NCI-H526 treated with DMSO at 0.1 percent for 48 hours (cell line): ENCODE data around the gene ICA1.

ENCODE experiments used
- DNase-seq: peaks from one replicate; lab custom pipeline; 2025; lab: John Stamatoyannopoulos, UW

The ICA1 gene

DNA sequence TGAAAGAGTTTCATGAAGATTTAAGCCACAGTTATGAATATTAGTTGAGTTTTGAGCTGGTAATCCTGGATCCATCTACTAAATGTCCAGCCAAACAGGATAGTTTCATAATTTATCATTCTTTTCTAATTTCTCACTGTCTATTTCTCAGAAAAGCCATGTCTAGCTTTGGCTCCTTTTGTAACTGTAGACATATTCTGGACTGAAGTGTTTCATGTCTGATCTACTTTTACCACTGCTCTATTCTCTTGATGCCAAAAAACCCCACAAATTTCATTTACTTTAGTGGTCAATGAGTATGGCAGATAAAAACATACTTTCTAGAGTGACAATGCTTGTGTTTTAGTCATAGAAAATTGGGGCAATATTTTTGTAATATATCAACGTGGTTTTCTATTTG lies 61.2 kb downstream of the ICA1 start:
- no peak for DNase-seq

DNA sequence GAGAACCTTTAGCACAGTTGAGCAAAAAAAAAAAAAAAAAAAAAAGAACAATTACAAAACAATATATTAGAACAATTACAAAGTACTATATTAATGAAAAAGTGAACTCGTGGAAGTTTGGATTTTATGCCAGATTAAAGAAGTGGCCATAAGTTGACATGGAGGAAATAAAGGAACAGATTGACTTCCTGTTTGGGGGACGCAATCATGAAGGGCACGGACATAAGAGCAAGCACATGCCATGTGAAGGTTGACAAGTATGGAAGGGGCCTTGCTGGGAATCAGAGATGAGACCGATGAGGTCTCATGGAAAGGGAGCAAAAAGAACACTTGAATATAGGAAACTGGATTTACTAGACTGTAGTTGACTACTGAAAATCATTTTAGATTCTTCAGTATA lies 61.7 kb downstream of the ICA1 start:
- DNase-seq = no peak

DNA sequence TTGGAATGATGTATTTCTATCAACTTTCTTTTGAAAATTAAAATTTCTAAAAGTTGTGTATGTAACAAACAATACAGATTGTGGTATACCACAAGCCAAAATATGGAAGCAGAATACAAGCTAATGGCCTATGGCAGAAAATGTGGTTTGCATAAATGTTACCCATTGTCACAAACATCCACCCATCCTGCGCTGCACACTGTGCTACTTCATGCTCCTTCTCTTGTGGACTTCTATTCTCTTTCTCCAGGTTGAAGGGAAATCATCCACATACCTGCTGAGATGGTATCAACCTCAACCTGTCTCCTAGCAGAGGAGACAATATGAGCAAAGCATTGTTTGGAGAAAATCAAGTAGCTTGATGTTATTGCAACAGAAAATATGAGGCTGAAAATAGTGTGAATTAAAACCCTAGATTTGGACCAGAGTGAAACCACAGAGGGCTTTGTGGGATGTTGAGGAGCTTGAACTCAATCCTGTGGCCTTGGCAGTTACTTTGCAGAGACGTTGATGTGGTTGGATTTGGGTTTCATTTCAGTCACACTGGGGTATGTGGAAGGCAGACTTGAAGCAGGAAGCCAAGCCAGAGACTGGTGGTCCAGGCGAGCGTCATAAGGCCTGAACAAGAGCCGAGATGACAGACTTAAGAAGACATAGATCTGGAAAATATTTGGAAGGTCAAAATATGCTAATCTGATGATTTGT lies 63.8 kb downstream of the ICA1 start:
- no peak for DNase-seq

DNA sequence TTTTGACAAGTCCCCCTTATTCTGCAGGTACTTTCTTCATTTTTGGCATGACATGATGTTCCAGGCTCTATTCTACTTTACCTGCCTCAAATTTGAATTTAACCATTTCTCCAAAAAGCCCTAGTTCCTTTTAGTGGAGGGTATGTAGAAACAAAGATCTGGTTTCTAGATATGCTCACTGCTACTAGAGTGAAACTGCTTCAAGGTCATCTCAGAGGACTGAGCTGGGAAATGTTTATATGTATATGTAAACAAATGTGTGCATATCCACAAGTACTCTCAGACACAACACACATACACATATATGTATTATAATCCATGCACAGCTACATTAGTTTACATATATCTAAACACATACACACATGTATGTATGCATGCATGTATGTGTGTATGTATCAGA lies 69.1 kb downstream of the ICA1 start:
- DNase-seq = no peak

DNA sequence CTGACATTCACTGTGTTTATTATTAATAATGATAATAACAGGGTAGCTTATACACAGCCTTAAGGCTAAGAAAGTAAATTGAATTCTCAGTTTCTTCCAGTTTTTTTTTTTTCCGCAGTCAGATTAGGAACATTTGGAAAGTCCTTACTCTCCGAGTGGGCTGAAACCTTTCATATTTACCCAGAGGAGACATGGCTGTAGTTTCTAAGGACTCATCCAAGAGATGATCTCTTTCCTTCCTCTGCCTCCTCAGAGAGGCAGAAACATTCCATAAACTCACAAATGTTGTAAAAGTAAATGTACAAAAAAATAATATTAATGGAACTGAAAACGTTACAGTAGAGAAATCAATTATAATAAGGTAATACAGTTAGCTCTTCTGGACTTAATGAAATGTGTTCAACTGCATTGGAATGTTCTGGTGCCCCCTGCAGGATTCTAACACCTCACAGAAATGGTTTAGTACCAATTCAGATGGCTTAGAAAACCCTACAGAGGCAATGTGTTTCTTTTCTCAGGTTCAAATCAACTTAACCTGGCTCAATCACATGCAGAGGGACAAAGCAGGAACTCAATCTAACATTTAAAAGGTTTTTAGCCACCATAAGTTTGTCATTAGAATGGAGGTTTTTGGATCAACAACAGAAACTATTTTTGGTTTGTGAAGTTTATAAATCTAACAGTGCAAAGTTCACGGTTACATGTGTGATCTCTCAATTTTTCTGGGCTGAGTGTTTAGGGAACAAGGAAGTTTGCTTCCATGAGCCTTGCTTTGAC lies 71.7 kb downstream of the ICA1 start:
- no peak for DNase-seq

DNA sequence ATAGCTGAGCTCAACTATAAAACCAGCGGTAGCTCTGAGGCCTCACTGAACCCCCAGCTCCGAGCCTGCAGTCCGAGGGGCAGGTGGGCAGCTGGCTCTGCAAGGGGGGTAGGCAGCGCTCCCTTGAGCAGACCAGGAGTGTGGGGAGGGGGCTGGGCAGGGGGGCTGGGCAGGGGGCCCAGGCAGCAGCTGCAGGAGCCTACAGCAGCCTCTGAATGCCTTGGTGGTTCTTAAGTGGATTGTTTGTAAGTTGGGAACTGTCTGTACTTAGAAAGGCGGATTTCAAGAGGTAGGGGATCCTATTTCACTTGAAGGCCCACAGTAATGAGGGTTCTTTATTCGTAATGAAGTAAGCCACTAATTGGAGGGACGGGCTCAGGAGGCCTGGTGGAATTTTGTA lies 72.3 kb downstream of the ICA1 start:
- no peak for DNase-seq

- DNase-seq = no peak
Measured at GRCh38 chr7:8185926-8186683, 75.9 kb downstream of the ICA1 start.

GRCh38 chr7:8184221-8184620 lies 77.7 kb downstream of the ICA1 start:
- no peak for DNase-seq

GRCh38 chr7:8179486-8179885 lies 82.5 kb downstream of the ICA1 start:
- no peak for DNase-seq

GRCh38 chr7:8178353-8178752 lies 83.6 kb downstream of the ICA1 start:
- no peak for DNase-seq

- DNase-seq = no peak
Measured at GRCh38 chr7:8177109-8177933, 84.6 kb downstream of the ICA1 start.

DNA sequence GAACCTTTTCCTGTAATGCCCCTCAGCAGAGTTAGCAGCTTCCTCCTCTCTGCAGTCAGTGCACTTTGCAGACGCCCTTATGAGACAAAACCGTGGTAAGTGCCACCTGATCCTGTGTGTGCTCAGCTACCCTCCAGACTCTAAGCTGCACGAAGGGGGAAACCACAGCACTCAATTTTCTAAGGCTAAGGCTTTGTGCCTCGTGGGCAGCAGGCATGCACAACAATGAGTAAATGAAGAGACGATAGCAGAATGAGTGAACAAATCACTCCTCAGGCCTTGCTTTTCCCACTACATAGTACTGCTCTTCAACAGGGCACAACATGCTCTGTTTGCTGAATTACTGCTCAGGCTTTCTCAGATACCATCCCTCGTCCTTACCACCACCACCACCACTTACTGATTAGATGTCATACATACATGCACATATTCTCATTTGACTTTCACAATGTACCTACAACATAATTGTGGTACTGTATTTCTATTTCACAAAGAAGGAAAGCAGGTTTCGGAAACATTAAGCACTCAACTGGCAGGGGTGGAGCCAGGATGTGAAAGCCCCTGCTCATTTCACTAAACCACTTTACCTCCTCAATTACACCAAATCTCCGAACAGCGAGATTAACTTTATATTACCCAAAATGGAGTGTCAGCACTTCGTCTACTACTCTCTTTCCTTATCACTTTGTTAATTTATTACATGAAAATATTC lies 85.4 kb downstream of the ICA1 start:
- DNase-seq = no peak

- DNase-seq = no peak
Measured at GRCh38 chr7:8175929-8176369, 86.0 kb downstream of the ICA1 start.

DNA sequence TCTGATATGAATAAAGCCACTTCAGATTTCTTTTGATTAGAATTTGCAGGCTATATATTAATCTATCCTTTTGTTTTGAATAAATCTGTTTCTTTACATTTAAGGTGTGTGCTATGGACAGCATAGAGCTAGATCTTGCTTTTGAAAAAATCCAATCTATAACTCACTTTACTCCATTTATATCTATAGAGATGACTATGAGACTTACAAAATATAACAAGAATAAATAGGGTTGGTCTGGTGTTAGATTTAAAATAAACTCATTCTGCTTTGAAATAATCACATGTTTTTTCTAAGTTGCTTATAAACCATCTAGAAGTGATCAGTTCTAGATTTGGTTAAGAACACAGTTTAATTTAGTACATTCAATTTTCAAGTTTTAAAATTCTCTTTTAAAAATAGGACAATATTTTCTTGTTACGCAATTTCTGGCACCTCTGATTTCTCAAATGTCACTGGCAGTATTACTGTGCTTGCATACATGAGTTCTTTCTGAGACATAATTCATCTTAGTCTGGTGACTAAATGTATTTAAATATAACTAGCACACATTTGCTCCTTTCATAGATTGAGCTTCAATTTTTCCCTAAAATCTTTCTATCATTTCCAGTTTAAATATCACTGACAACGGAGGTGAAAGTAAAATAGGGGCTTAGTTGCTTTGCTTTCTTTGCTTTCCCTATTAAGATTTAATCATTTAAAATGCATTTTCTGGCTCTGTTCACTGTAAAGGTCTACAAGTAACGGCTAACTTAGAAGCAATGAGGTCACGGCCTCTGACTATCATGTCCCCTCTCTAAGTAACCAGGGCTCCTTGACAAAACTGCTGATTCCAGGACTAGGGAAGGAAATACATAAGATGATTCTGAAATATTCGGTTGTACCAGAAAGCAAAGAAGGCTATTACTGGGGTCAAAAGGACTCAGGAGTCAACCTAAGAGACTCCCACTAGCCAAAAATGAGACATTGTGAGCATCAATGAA lies 89.3 kb downstream of the ICA1 start:
- no peak for DNase-seq

GRCh38 chr7:8169171-8169570 lies 92.8 kb downstream of the ICA1 start:
- DNase-seq = no peak

DNA sequence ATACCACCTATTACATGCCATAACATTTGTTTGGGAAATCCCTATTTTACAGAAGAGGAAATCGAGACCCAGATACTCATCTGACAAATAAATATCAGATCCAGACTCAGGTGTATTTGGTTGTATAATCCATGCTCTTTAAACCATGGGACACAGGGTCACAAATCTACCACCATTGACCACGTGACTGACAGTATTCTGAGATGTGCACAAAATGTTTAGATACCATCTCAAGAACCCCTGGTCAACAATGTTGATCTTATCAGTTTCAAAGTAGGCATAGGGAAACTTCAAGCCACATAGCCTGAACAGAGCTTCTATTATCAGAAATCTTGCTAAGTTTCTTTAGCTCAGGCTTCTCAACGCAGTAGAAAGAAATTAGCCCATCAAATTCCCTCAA lies 93.6 kb downstream of the ICA1 start:
- no peak for DNase-seq

GRCh38 chr7:8165150-8165549 lies 96.8 kb downstream of the ICA1 start:
- DNase-seq = no peak

DNA sequence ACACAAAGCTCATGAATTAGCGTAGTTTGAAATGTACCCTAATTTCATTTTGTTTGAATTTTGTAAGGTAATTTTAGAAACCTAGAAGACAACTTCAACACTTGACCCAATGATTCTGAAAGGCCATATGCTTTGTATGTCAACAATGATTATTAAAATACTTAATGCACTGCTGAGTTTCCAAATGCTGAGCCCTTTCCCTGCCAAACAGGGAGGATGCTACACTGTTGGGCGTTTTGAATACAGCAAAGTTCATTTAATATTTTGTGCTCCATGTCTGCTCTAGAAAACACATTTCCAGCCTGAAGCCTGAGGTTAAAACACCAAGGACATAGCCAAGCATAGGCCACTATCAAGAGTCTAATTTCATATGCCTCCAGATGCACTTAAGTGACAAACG lies 99.8 kb downstream of the ICA1 start:
- DNase-seq = no peak

DNA sequence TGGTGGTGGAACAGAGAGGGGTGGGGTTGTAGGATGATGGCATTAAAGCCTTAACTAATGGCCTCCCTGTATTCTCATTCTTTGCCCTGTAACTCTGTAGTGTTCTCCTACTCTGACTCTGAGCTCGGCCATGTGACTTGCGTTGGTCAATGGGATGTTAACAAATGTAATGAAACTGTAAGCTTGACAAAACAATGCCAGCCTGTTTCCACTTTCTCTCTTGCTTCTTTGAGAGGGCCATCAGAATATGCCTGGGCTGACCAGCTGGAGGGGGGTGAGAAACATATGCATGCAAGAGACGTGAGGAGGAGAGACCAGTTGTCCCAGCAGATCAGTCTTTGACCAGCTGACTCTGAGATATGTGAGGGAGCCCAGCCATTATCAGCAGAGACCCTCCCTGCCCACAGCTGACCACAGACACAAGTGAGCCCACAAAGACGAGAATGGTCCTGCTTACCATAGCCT lies 100.6 kb downstream of the ICA1 start:
- DNase-seq = no peak

- DNase-seq = no peak
Measured at GRCh38 chr7:8160779-8161345, 101.1 kb downstream of the ICA1 start.
